Measurements from ENCODE around the gene MTUS2. TPM values are rescaled to one million over a fixed set of nuclear protein-coding genes. Genes with fewer than 3 reads are reported as not detected.

MTUS2 gene
- total and polyA plus RNA-seq, 2 donors (not counting 3 experiments of a cell fraction or from before 2014, with no cell fraction given): not detected

- Histone ChIP-seq H3K9me1 (replicated peaks; ENCODE audit: control insufficient read depth, extremely low read depth, insufficient read depth, low read length) (no peaks in the 10 kb centered on the region), H4K20me1 (replicated peaks; ENCODE audit: control insufficient read depth, extremely low read depth, insufficient read depth, low read length) (no peaks in the 10 kb centered on the region), H3K9me3 (replicated peaks; ENCODE audit: control insufficient read depth, insufficient read depth, low read length) (no peaks in the 10 kb centered on the region), H3K36me3 (ENCODE audit: control insufficient read depth in 2 of 2, extremely low read depth in 1 of 2, insufficient read depth in 2 of 2, low read length in 2 of 2) (no peaks in the 10 kb centered on the region), H3K4me1 (ENCODE audit: control insufficient read depth, extremely low read depth, insufficient read depth, low read length) (no peaks in the 10 kb centered on the region), H3K4me2 (ENCODE audit: insufficient read depth, low read length) (no peak overlapping the region), H3K27me3 (ENCODE audit: control insufficient read depth in 2 of 2, insufficient read depth in 2 of 2, low read length in 2 of 2) (no peaks in the 10 kb centered on the region), H3K9ac (replicated peaks; ENCODE audit: extremely low read depth, insufficient read depth, low read length) (no peak overlapping the region), H2AFZ (ENCODE audit: low read depth, low read length) (no peak overlapping the region), H3K27ac (ENCODE audit: insufficient read depth, low read depth, low read length) (no peak overlapping the region), H3K79me2 (ENCODE audit: control insufficient read depth, insufficient read depth, low read length) (no peaks in the 10 kb centered on the region), H3K4me3 (replicated peaks in 1 of 3; ENCODE audit: insufficient read depth in 1 of 3, low read depth in 1 of 3, low read length in 3 of 3) (no peak overlapping the region)
- BruUV-seq (replicated peaks): no TSS peak
- FAIRE-seq (no peak), DNase-seq (ENCODE audit: low read depth, low spot score) (no peak)
- intact Hi-C loops (cut with micrococcal nuclease) (no loop called here), dilution Hi-C loops (cut with MboI; ENCODE audit: extremely low pct_ligation_motif_present, low sequenced_read_pairs) (no loop called here)
- ChIA-PET POLR2A (no interaction called here), CTCF (no interaction called here)
- TF ChIP-seq JUN (IDR thresholded peaks at IDR 0.05; ENCODE audit: borderline replicate concordance, insufficient read depth, insufficient read length, low read depth) (no peak), GATA2 (IDR thresholded peaks at IDR 0.05; ENCODE audit: insufficient read depth, insufficient read length, low read depth, low read length) (no peak), CTCF (IDR thresholded peaks at IDR 0.05; ENCODE audit: extremely low read depth in 1 of 2, insufficient read depth in 1 of 2, low read depth in 1 of 2, low read length in 2 of 2) (no peak), MAX (IDR thresholded peaks at IDR 0.05; ENCODE audit: insufficient read depth, insufficient read length) (no peak), POLR2A (IDR thresholded peaks at IDR 0.05; ENCODE audit: low read depth, low read length) (no peak), EZH2 (IDR thresholded peaks at IDR 0.05; ENCODE audit: borderline replicate concordance, low read depth, low read length, severe bottlenecking) (no peak), POLR2AphosphoS5 (IDR thresholded peaks at IDR 0.05; ENCODE audit: insufficient read depth, low read depth, low read length) (no peak), MYC (IDR thresholded peaks at IDR 0.05; ENCODE audit: low read depth, low read length) (no peak), FOS (IDR thresholded peaks at IDR 0.05; ENCODE audit: borderline replicate concordance, insufficient read depth, low read length) (no peak)
These were observed 446.1 kb downstream of the MTUS2 start for GRCh38 chr13:29266261-29266660.
